Hindlimb muscle (tissue), 1 donor: Measurements from ENCODE around the gene TNFRSF25. TPM values are rescaled to one million over a fixed set of nuclear protein-coding genes. Genes with fewer than 3 reads are reported as not detected.

ENCODE experiments used
- DNase-seq: peaks from one replicate; pipeline ENCODE4 v3.0.0-alpha.2; 2013
- polyA plus RNA-seq: library from polyadenylated mRNA; unstranded; fragments of 120-200 nt; gene quantifications from one replicate; pipeline ENCODE4 v1.2.1, GENCODE V29; 2013; ENCODE audit not compliant: insufficient read length

TNFRSF25 gene
- polyA plus RNA-seq, 1 donor, result 14.7 TPM

- DNase-seq, result no peak
Observed at GRCh38 chr1:6414881-6415626, 50.9 kb downstream of the TNFRSF25 start.

- DNase-seq, result no peak
Observed at GRCh38 chr1:6414443-6414844, 51.5 kb downstream of the TNFRSF25 start.

- DNase-seq, result no peak
Observed at GRCh38 chr1:6412896-6413295, 53.1 kb downstream of the TNFRSF25 start.

Other genes starting within 250 kb of the TNFRSF25 start
- 40.8 TPM for gene ICMT, start 230.2 kb downstream of the TNFRSF25 start, polyA plus RNA-seq
- gene HES3, start 222.0 kb downstream of the TNFRSF25 start, polyA plus RNA-seq, result not detected
- gene GPR153, start 205.1 kb downstream of the TNFRSF25 start, polyA plus RNA-seq, result 23.4 TPM
- 17.7 TPM for gene ACOT7, start 72.4 kb downstream of the TNFRSF25 start, polyA plus RNA-seq
- gene HES2, start 46.3 kb downstream of the TNFRSF25 start, polyA plus RNA-seq, result 0.21 TPM
- 1.5 TPM for gene ESPN, start 41.4 kb downstream of the TNFRSF25 start, polyA plus RNA-seq
- 14.4 TPM for gene PLEKHG5, start 25.5 kb upstream of the TNFRSF25 start, polyA plus RNA-seq
- 19.5 TPM for gene NOL9, start 88.3 kb upstream of the TNFRSF25 start, polyA plus RNA-seq
- gene TAS1R1, start 89.1 kb upstream of the TNFRSF25 start, polyA plus RNA-seq, result 9.5 TPM
- 25.3 TPM for gene ZBTB48, start 113.8 kb upstream of the TNFRSF25 start, polyA plus RNA-seq
- 45.8 TPM for gene KLHL21, start 136.7 kb upstream of the TNFRSF25 start, polyA plus RNA-seq
- gene PHF13, start 147.6 kb upstream of the TNFRSF25 start, polyA plus RNA-seq, result 21.9 TPM
- gene THAP3, start 158.7 kb upstream of the TNFRSF25 start, polyA plus RNA-seq, result 21.3 TPM
- 41.1 TPM for gene DNAJC11, start 235.6 kb upstream of the TNFRSF25 start, polyA plus RNA-seq